IPS-NIHi7 (cell line): ENCODE data around the gene WNT7B.

Experiments
- DNase-seq: peaks from one replicate; pipeline ENCODE4 v3.0.0; 2012; ENCODE audit warnings: mixed read lengths; ENCODE audit errors: extremely low spot score

The WNT7B gene

GRCh38 chr22:45928726-45929368 is 48.1 kb downstream of the WNT7B start:
- no peak for DNase-seq

GRCh38 chr22:45927059-45927458 is 49.9 kb downstream of the WNT7B start:
- DNase-seq = no peak

- no peak for DNase-seq
These were observed 50.5 kb downstream of the WNT7B start for GRCh38 chr22:45926433-45926832.

GRCh38 chr22:45925811-45926351 is 51.1 kb downstream of the WNT7B start:
- DNase-seq = no peak

- DNase-seq = no peak
These were observed 53.1 kb downstream of the WNT7B start for GRCh38 chr22:45923835-45924234.

GRCh38 chr22:45923212-45923611 is 53.8 kb downstream of the WNT7B start:
- DNase-seq = no peak

- DNase-seq = no peak
These were observed 54.3 kb downstream of the WNT7B start for GRCh38 chr22:45922661-45923060.

- DNase-seq = no peak
These were observed 54.7 kb downstream of the WNT7B start for GRCh38 chr22:45922256-45922655.

- no peak for DNase-seq
These were observed 57.3 kb downstream of the WNT7B start for GRCh38 chr22:45919504-45920286.

- no peak for DNase-seq
These were observed 58.2 kb downstream of the WNT7B start for GRCh38 chr22:45918459-45919370.

- no peak for DNase-seq
These were observed 59.1 kb downstream of the WNT7B start for GRCh38 chr22:45917700-45918458.

- DNase-seq = no peak
These were observed 59.8 kb downstream of the WNT7B start for GRCh38 chr22:45917146-45917545.

GRCh38 chr22:45916515-45916914 is 60.4 kb downstream of the WNT7B start:
- DNase-seq = no peak

GRCh38 chr22:45915841-45916240 is 61.1 kb downstream of the WNT7B start:
- DNase-seq = no peak

GRCh38 chr22:45915151-45915550 is 61.8 kb downstream of the WNT7B start:
- DNase-seq = no peak

- DNase-seq = no peak
These were observed 62.7 kb downstream of the WNT7B start for GRCh38 chr22:45914309-45914708.

GRCh38 chr22:45912910-45913309 is 64.1 kb downstream of the WNT7B start:
- DNase-seq = no peak

GRCh38 chr22:45911601-45912271 is 65.2 kb downstream of the WNT7B start:
- no peak for DNase-seq

- DNase-seq = no peak
These were observed 66.0 kb downstream of the WNT7B start for GRCh38 chr22:45910928-45911467.

GRCh38 chr22:45908961-45909360 is 68.0 kb downstream of the WNT7B start:
- no peak for DNase-seq
